ENCODE measurements around the gene SRSF5.

SRSF5 gene

DNA sequence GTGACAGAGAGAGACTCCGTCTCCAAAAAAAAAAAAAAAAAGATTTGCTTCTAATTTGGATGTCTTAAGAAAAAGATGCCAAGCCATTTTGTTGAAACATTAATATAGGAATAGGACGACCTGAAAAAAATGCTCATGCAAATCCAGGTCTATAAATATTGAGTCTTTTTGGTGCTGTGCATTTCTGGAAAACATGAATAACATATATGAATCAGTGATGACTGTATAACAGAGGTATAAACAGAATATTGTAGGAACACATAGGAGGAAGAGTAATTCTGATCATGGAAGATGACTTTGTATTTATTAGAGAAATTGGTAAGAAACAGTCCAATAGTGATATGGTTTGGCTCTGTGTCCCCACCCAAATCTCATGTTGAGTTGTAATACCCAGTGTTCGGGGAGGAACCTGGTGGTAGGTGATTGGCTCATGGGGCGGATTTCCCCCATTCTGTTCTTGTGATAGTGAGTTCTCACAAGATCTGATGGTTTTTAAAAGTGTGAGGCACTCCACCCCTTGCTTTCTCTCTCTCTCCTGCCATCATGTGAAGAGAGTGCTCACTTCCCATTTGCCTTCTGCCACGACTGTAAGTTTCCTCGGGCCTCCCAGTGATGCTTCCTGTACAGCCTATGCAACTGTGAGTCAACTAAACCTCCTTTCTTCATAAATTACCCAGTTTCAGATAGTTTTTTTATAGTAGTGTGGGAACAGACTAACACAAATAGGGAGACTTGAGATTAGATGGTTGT, 3.0 kb upstream of the SRSF5 start:
- TF ChIP-seq GATA2 (IDR thresholded peaks at IDR 0.05; ENCODE audit: low read depth, low read length) = no peak
- no peak for TF ChIP-seq GATA3 (IDR thresholded peaks at IDR 0.05; ENCODE audit: low read depth, low read length)

GRCh38 chr14:69767369-69767999, 542 bp downstream of the SRSF5 start:
- TF ChIP-seq GATA3 (IDR thresholded peaks at IDR 0.05; ENCODE audit: low read depth, low read length) = no peak
- no peak for TF ChIP-seq GATA2 (IDR thresholded peaks at IDR 0.05; ENCODE audit: low read depth, low read length)

DNA sequence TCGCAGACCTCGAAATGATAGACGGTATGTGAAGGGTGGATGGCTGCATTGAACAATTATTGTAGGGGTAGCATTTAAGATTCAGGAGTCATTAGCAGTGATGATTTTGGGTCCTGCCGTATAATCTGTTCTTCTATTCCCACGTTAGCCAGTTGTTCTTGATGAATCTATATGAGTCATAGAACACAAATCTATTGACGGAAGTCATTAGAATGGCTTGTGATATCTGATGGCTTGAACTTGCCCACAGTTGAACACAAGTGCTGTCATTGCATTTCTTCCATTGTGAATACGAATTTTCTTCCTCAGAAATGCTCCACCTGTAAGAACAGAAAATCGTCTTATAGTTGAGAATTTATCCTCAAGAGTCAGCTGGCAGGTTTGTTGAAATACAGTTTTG, 1.9 kb downstream of the SRSF5 start:
- no peak for TF ChIP-seq GATA3 (IDR thresholded peaks at IDR 0.05; ENCODE audit: low read depth, low read length)

DNA sequence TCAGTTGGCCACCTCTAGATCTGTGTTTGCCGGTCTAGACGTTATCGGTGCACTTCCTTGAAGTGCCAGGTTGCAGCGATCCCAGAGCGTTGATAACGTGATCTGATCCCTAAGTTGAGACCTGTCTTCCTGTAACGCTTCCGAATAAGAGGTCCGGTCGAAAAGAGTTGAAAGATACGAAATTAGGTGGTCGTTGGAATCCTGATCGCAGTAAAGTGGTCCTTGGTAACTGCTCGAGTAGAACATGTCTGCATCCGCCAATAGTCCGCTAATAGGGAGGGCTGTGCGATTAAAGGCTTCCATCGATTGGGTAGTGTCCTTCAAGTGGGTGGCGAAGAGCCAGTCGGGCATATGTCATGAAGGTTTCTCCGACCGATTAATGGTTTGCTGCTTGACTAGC, 2.7 kb downstream of the SRSF5 start:
- no peak for TF ChIP-seq GATA2 (IDR thresholded peaks at IDR 0.05; ENCODE audit: low read depth, low read length)
- TF ChIP-seq GATA3 (IDR thresholded peaks at IDR 0.05; ENCODE audit: low read depth, low read length) = no peak

GRCh38 chr14:69770559-69770958, 3.6 kb downstream of the SRSF5 start:
- TF ChIP-seq GATA2 (IDR thresholded peaks at IDR 0.05; ENCODE audit: low read depth, low read length) = no peak

DNA sequence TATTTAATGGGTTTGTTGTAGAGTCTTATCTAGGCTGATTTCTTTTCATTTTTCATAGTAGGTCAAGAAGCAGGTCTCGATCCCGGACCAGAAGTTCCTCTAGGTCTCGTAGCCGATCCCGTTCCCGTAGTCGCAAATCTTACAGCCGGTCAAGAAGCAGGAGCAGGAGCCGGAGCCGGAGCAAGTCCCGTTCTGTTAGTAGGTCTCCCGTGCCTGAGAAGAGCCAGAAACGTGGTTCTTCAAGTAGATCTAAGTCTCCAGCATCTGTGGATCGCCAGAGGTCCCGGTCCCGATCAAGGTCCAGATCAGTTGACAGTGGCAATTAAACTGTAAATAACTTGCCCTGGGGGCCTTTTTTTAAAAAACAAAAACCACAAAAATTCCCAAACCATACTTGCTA, 4.2 kb downstream of the SRSF5 start:
- TF ChIP-seq GATA2 (IDR thresholded peaks at IDR 0.05; ENCODE audit: low read depth, low read length) (no peak), GATA3 (IDR thresholded peaks at IDR 0.05; ENCODE audit: low read depth, low read length) (no peak)

DNA sequence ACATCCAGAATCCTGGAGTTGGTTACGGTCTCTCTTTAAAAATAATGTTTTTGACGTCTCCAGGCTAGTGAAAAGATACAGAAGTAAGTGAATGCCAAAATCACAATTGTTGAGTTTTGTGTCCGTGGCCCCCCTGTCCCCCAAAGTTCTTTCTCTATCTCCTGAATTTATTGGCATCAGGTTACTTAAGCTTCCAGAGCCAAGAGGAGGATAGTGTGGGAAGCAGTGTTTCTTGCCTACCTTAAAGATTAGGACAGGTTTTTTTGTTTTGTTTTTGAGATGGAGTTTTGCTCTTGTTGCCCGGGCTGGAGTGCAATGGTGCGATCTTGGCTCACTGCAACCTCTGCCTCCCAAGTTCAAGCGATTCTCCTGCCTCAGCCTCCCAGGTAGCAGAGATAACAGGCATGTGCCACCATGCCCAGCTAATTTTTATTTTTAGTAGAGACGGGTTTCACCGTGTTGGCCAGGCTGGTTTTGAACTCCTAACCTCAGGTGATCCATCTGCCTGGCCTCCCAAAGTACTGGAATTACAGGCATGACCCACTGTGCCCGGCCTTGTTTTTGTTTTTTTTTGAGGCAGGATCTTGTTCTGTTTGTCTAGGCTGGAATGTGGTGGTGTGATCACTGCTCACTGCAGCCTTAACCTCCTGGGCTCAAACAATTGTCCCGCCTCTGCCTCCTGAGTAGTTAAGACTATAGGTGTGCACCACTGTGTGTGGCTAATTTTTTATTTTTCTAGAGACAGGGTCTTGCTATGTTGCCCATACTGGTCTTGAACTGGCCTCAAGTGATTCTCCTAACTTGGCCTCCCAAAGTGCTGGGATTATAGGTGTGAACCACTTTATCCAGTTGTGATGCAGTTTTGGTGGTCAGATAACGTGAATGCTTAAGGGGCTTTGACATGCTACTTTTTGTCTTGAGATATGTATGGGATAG, 5.4 kb downstream of the SRSF5 start:
- TF ChIP-seq GATA3 (IDR thresholded peaks at IDR 0.05; ENCODE audit: low read depth, low read length) (no peak), GATA2 (IDR thresholded peaks at IDR 0.05; ENCODE audit: low read depth, low read length) (no peak)

DNA sequence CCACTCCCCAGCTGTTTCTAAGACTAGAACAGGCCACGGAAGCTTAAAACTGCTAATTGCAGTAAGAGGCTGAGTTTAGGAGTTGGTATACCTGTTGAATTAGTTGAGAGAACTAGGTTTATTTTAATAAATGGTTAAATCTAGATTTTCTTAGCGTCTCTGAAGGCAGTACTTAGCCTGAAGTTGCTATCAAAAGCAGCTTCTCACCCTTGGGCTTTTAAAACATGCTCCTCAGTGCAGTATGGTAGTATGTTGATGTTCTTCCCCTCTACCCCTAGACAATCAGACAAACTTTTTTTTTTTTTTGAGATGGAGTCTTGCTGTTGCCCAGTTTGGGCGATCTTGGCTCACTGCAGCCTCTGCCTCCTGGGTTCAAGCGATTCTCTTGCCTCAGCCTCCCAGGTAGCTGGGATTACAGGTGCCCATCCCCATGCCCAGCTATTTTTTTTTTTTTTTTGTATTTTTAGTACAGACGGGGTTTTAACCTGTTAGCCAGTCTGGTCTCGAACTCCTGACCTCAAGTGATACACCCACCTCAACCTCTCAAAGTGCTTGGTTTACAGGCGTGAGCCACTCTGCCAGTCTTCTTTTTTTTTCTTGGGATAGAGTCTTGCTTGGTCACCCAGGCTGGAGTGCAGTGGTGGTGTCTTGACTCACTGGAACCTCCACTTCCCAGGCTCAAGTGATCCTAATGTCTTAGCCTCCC, 6.8 kb downstream of the SRSF5 start:
- no peak for TF ChIP-seq GATA2 (IDR thresholded peaks at IDR 0.05; ENCODE audit: low read depth, low read length)
- no peak for TF ChIP-seq GATA3 (IDR thresholded peaks at IDR 0.05; ENCODE audit: low read depth, low read length)

GRCh38 chr14:69775012-69775411, 8.1 kb downstream of the SRSF5 start:
- TF ChIP-seq GATA3 (IDR thresholded peaks at IDR 0.05; ENCODE audit: low read depth, low read length) = no peak
- no peak for TF ChIP-seq GATA2 (IDR thresholded peaks at IDR 0.05; ENCODE audit: low read depth, low read length)

DNA sequence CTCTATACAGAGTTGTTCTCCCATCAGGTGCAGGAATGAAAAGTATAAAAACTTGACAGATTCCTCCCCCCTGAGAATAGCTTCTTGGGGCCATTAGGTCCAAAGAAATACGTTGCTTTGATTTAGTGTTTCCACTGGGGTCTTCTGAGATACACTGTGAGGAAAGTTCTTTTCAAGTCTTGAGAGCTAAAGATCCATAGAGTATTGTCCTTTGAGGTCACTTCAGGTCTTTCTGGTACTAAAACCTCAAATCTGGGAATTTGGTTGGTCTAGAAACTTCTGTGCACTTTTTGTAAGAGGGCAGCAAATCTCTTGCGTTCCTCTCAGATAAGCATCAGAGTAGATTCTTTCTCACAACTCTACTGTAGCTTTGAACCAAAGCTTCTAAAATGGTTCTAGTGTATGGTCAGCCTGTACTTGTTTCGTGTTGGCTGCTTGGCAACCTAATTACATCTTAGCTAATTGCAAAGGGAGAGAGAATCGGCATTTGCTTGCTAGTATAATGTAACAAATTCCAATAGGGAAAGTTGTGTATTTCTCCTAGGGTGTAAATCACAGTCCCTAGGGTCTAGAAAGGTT, 10.0 kb downstream of the SRSF5 start:
- TF ChIP-seq GATA2 (IDR thresholded peaks at IDR 0.05; ENCODE audit: low read depth, low read length) (no peak), GATA3 (IDR thresholded peaks at IDR 0.05; ENCODE audit: low read depth, low read length) (no peak)

GRCh38 chr14:69779088-69779487, 12.1 kb downstream of the SRSF5 start:
- no peak for TF ChIP-seq GATA3 (IDR thresholded peaks at IDR 0.05; ENCODE audit: low read depth, low read length)
- TF ChIP-seq GATA2 (IDR thresholded peaks at IDR 0.05; ENCODE audit: low read depth, low read length) = no peak

GRCh38 chr14:69780092-69780491, 13.2 kb downstream of the SRSF5 start:
- no peak for TF ChIP-seq GATA3 (IDR thresholded peaks at IDR 0.05; ENCODE audit: low read depth, low read length)
- TF ChIP-seq GATA2 (IDR thresholded peaks at IDR 0.05; ENCODE audit: low read depth, low read length) = no peak

DNA sequence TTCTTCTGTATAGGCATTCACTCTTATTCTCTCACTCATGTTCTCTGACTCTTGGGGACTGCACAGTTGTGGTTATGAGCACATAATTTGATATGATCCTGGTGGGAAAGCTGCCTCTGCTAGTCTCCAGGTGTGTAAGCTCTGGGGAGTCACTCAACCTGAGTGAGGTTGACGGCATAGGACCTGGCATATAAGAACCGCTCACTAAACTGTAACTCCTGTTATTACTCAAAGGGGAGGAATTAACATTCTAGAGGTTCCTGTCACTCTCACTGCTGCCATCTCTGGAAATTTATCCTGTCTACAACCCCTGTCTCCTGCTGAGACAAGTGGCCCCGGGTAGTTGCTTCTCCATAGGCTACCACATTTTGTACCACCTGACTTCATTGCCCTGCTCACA, 14.0 kb downstream of the SRSF5 start:
- TF ChIP-seq GATA2 (IDR thresholded peaks at IDR 0.05; ENCODE audit: low read depth, low read length) (no peak), GATA3 (IDR thresholded peaks at IDR 0.05; ENCODE audit: low read depth, low read length) (no peak)

DNA sequence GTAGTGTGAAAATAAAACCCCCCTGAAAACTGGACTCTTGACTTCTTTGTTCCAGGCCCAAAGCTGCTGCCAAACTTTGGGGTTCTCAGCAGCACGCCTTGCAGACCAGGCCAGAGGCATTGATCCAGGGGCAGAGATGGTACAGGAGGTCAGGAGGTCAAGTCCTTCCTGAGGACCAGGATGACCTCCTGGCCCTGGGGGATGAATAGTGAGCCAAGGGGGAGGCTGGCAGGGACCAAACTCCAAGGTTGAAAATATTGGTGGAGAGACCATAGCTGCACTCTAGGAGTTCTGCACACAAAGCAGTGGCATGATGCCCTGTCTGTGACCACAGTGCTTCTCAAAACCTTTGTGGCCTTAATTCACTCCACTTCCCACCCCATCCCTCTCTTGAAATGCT, 18.0 kb downstream of the SRSF5 start:
- TF ChIP-seq GATA2 (IDR thresholded peaks at IDR 0.05; ENCODE audit: low read depth, low read length) (no peak), GATA3 (IDR thresholded peaks at IDR 0.05; ENCODE audit: low read depth, low read length) (no peak)

Data from SH-SY5Y (cell line).